HL-60 (cell line): Measurements from ENCODE around the gene WNT11.

ENCODE experiments used
- DNase-seq, 2 experiments: peaks; one replicate each; pipeline ENCODE4 v3.0.0-alpha.2; 2010 to 2020; ENCODE audit warnings: low read depth in 1 of 2, low spot score in 1 of 2
- H3K27ac ChIP-seq: fragments of 250-450 bp; sonication (Bioruptor Pico); replicated peaks from 2 replicates; pipeline ENCODE4 v1.5.1; 2020; ENCODE audit warnings: mild to moderate bottlenecking, moderate library complexity
- H3K27me3 ChIP-seq: fragments of 250-450 bp; sonication (Bioruptor Pico); 2 replicates; pipeline ENCODE4 v1.5.1; 2021; ENCODE audit warnings: mild to moderate bottlenecking, moderate library complexity; ENCODE audit not compliant: insufficient read depth, poor library complexity, severe bottlenecking
- H3K4me3 ChIP-seq: replicated peaks from 2 replicates; pipeline ENCODE4 v1.5.1; 2011; ENCODE audit warnings: mild to moderate bottlenecking, control low read depth, low read length; ENCODE audit not compliant: insufficient read depth
- GABPA ChIP-seq: IDR thresholded peaks from 2 replicates; pipeline ENCODE4 v1.6.1; 2012; ENCODE audit warnings: low read depth
- POLR2AphosphoS5 ChIP-seq: IDR thresholded peaks from 2 replicates; pipeline ENCODE4 v1.6.1; 2012; ENCODE audit warnings: low read depth
- SPI1 ChIP-seq: IDR thresholded peaks from 2 replicates; pipeline ENCODE4 v1.6.1; 2012; ENCODE audit warnings: low read depth, mild to moderate bottlenecking, borderline replicate concordance
- TF ChIP-seq, protein P1 (sequence below): IDR thresholded peaks from 2 replicates; pipeline ENCODE4 v1.6.1; 2012; ENCODE audit warnings: low read depth; ENCODE audit not compliant: insufficient replicate concordance
- TF ChIP-seq, protein P2 (sequence below): IDR thresholded peaks from one replicate; pipeline ENCODE4 v1.5.1; 2011; ENCODE audit warnings: low read length, control low read depth, inconsistent platforms; ENCODE audit not compliant: insufficient read depth

The WNT11 gene

DNA sequence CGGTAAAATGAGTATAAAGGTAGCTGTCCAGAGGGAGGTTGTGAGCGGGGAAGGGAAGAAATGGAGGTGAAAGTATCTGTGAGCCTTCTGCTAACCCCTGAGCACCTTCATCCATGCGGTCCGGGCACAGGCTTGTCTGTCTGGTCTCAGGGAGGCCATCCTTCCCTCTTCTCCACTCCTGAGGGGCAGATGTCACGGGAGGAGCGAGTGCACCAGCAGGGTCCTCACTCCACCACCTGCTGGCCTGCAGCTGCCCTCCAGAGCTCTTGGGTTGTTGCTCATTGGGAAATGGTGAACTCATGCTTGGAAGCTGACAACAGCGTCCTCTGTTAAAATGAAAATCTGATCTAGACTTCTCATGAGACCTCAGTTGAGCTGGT, 33.8 kb upstream of the WNT11 start:
- Histone ChIP-seq H3K4me3 (no peak overlapping the region), H3K27me3 (no peaks in the 10 kb centered on the region), H3K27ac (no peak overlapping the region)
- no peak for DNase-seq
- TF ChIP-seq GABPA = no peak
- TF ChIP-seq, protein P1, sequence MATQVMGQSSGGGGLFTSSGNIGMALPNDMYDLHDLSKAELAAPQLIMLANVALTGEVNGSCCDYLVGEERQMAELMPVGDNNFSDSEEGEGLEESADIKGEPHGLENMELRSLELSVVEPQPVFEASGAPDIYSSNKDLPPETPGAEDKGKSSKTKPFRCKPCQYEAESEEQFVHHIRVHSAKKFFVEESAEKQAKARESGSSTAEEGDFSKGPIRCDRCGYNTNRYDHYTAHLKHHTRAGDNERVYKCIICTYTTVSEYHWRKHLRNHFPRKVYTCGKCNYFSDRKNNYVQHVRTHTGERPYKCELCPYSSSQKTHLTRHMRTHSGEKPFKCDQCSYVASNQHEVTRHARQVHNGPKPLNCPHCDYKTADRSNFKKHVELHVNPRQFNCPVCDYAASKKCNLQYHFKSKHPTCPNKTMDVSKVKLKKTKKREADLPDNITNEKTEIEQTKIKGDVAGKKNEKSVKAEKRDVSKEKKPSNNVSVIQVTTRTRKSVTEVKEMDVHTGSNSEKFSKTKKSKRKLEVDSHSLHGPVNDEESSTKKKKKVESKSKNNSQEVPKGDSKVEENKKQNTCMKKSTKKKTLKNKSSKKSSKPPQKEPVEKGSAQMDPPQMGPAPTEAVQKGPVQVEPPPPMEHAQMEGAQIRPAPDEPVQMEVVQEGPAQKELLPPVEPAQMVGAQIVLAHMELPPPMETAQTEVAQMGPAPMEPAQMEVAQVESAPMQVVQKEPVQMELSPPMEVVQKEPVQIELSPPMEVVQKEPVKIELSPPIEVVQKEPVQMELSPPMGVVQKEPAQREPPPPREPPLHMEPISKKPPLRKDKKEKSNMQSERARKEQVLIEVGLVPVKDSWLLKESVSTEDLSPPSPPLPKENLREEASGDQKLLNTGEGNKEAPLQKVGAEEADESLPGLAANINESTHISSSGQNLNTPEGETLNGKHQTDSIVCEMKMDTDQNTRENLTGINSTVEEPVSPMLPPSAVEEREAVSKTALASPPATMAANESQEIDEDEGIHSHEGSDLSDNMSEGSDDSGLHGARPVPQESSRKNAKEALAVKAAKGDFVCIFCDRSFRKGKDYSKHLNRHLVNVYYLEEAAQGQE = no peak

DNA sequence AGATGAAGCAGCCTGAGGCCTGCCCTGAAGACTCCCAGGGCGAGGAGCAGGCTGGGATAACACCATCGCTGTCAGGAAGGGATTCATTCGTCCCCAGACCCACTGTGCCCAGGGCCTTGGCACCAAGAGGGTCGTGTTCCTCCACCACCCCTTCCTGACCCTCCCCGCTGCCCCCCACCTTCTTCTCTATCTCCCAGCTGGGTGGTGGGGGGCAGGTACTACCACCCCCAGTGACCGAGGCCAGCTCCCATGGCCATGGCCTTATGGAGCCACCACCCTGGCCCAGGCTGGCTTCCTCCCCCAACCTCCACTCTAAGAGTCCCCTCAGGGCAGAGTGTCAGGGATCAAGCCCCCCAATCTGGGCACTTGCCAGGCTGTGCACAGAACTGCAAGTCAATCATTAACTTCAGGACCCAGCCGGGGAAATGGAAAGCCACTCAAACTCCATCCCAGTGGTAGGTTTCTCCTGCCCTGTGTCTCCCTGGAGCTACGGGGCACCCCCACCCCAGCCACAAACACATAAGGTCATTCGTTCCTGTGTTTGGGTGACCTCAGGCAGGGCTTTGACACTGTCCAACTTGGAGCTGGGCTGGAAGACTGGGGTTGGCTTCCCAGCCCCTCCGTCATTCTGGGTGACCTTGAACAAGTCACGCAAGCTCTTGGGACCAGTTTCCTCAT, 33.3 kb upstream of the WNT11 start:
- Histone ChIP-seq H3K4me3 (no peak overlapping the region), H3K27me3 (no peaks in the 10 kb centered on the region), H3K27ac (no peak overlapping the region)
- TF ChIP-seq, protein P1 = no peak
- TF ChIP-seq SPI1 (no peak), GABPA (no peak), POLR2AphosphoS5 (no peak)
- TF ChIP-seq, protein P2, sequence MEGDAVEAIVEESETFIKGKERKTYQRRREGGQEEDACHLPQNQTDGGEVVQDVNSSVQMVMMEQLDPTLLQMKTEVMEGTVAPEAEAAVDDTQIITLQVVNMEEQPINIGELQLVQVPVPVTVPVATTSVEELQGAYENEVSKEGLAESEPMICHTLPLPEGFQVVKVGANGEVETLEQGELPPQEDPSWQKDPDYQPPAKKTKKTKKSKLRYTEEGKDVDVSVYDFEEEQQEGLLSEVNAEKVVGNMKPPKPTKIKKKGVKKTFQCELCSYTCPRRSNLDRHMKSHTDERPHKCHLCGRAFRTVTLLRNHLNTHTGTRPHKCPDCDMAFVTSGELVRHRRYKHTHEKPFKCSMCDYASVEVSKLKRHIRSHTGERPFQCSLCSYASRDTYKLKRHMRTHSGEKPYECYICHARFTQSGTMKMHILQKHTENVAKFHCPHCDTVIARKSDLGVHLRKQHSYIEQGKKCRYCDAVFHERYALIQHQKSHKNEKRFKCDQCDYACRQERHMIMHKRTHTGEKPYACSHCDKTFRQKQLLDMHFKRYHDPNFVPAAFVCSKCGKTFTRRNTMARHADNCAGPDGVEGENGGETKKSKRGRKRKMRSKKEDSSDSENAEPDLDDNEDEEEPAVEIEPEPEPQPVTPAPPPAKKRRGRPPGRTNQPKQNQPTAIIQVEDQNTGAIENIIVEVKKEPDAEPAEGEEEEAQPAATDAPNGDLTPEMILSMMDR = no peak
- no peak for DNase-seq

DNA sequence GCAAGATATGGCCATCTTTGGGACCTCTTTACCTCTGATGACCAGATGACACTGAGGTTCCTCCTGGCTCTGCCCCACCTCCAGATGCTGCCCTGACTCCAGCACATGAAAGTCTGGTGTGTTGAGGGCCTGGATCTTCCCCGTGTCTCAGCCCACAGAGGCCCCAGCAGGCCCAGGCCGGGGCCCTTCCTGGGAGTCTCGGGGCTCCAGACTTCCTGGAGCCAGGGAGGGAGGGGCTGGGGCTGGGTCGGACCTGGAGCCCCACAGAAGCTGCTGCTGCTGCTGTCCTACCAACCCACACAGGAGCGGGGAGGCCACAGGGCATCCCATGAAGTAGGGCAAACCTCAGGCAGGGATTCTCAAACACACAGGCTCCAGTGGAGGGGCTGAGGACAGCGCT, 32.2 kb upstream of the WNT11 start:
- TF ChIP-seq, protein P1 = no peak
- no peak for TF ChIP-seq SPI1
- TF ChIP-seq, protein P2 = no peak
- TF ChIP-seq POLR2AphosphoS5 = no peak
- TF ChIP-seq GABPA = no peak
- no peak for DNase-seq
- Histone ChIP-seq H3K27ac (no peak overlapping the region), H3K27me3 (no peaks in the 10 kb centered on the region), H3K4me3 (no peak overlapping the region)
